ENCODE data around the gene CDAN1. TPM values are rescaled to one million over a fixed set of nuclear protein-coding genes. Genes with fewer than 3 reads are reported as not detected.

Gene CDAN1
- total and polyA plus RNA-seq, 2 of the 8 experiments (the other 6 are each of a cell fraction or from before 2014, with no cell fraction given), result 4.5 to 18.6 TPM

DNA sequence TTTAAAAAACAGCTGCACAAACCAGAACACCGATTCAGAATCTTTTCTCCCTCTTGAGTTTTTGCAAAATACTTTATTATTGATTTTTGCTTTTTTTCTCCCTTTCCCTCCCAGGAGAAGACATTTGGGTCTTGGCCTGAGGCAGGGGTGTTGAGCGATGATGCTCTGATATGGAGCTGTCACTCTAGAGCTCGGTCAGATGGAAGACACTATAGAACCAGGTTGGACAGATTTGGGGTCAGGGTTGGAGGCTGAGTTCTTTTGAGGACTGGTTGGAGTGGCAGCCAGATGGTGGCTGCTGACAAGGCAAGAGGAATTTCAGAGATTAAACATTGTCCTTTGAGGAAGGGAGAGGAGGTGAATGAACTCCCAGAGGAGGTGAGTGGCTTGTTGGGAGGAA lies 16.9 kb downstream of the CDAN1 start:
- Histone ChIP-seq H3K79me2 (ENCODE audit: control insufficient read depth in 1 of 2, insufficient read depth in 2 of 2, low read length in 2 of 2) (no peaks in the 10 kb centered on the region), H3K4me3 (ENCODE audit: extremely low read depth in 1 of 4, insufficient read depth in 2 of 4, low read depth in 3 of 4, low read length in 4 of 4) (no peak overlapping the region), H2BK15ac (ENCODE audit: low read length) (no peak overlapping the region), H3K79me1 (ENCODE audit: low read depth, low read length) (no peaks in the 10 kb centered on the region), H3K9me3 (ENCODE audit: insufficient read depth in 2 of 2, low read depth in 1 of 2, low read length in 1 of 2) (no peaks in the 10 kb centered on the region), H3K56ac (replicated peaks; ENCODE audit: insufficient read length, low read depth, low read length) (no peak overlapping the region), H2BK12ac (ENCODE audit: low read depth, low read length) (no peak overlapping the region), H3K27me3 (replicated peaks in 1 of 4; ENCODE audit: control insufficient read depth in 3 of 4, extremely low read depth in 1 of 4, insufficient read depth in 3 of 4, low read length in 3 of 4) (no peaks in the 10 kb centered on the region), H3K36me3 (ENCODE audit: control insufficient read depth in 2 of 4, insufficient read depth in 4 of 4, low read length in 3 of 4) (peaks cover 5 to 31% (median 16%) of the 10 kb centered on the region in 4 experiments), H3K14ac (ENCODE audit: insufficient read length) (no peak overlapping the region), H2AFZ (ENCODE audit: low read length) (no peak overlapping the region), H4K91ac (replicated peaks; ENCODE audit: insufficient read length, low read length) (no peak overlapping the region), H4K5ac (ENCODE audit: insufficient read length, low read depth, low read length) (no peak overlapping the region), H2BK20ac (ENCODE audit: low read length) (no peak overlapping the region), H3K4me2 (ENCODE audit: insufficient read depth in 1 of 2, low read depth in 2 of 2, low read length in 2 of 2) (no peak overlapping the region), H3K4me1 (replicated peaks in 1 of 4; ENCODE audit: control insufficient read depth in 3 of 4, insufficient read depth in 4 of 4, low read length in 3 of 4) (no peaks in the 10 kb centered on the region), H3K9ac (replicated peaks in 1 of 4; ENCODE audit: extremely low read depth in 1 of 4, low read depth in 3 of 4, low read length in 3 of 4) (no peak overlapping the region), H3K23ac (ENCODE audit: insufficient read length) (no peak overlapping the region), H3K18ac (ENCODE audit: extremely low read depth, low read length) (no peak overlapping the region), H3K23me2 (ENCODE audit: low read depth, low read length) (0 out of 2 replicates have a peak, but pooled peaks cover 1% of the 10 kb centered on the region), H2AK5ac (ENCODE audit: low read depth, low read length) (no peak overlapping the region), H2BK5ac (ENCODE audit: low read depth, low read length) (no peak overlapping the region; the same call in 1 of the 2 replicates), H4K8ac (ENCODE audit: extremely low read depth, insufficient read depth, low read length) (no peak overlapping the region), H2BK120ac (replicated peaks; ENCODE audit: low read depth, low read length) (no peak overlapping the region), H3K27ac (ENCODE audit: low read depth, low read length) (no peak overlapping the region), H4K20me1 (replicated peaks in 1 of 2; ENCODE audit: control insufficient read depth in 1 of 2, insufficient read depth in 2 of 2, low read length in 2 of 2) (peaks cover 2% of the 10 kb centered on the region in 2 experiments), H3K4ac (replicated peaks; ENCODE audit: insufficient read length, low read depth, low read length) (no peak overlapping the region)
- TF ChIP-seq TCF12 (IDR thresholded peaks at IDR 0.05; ENCODE audit: low read depth, low read length) (no peak), GABPA (IDR thresholded peaks at IDR 0.05; ENCODE audit: borderline replicate concordance, insufficient read depth, low read length) (no peak), NANOG (IDR thresholded peaks at IDR 0.05; ENCODE audit: insufficient read depth, low read depth, low read length, poor library complexity, severe bottlenecking) (no peak), GTF2F1 (IDR thresholded peaks at IDR 0.05; ENCODE audit: borderline replicate concordance, low read depth, low read length) (no peak)
- TF ChIP-seq, protein P1, sequence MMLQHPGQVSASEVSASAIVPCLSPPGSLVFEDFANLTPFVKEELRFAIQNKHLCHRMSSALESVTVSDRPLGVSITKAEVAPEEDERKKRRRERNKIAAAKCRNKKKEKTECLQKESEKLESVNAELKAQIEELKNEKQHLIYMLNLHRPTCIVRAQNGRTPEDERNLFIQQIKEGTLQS (IDR thresholded peaks at IDR 0.05; ENCODE audit: insufficient read depth, low read depth, low read length), result no peak
- 90% methylated on average over 3 of the region's 3 CpGs; no CpG with 5 or more reads in 1 of the 2 experiments for WGBS, 2 experiments (ENCODE audit: extremely low coverage in 1 of 2, insufficient coverage in 1 of 2, insufficient read length in 1 of 2, insufficient replicate concordance in 2 of 2, low coverage in 1 of 2, low lambda C conversion rate in 2 of 2, missing lambda C conversion rate in 1 of 2)
- DNase-seq (ENCODE audit: low read depth in 1 of 2, low spot score in 2 of 2), result no peak
- POLR2A ChIA-PET (ENCODE audit: partially characterized antibody), result interaction anchor here (1.1 to 5.5 kb wide), 2 partner anchors 8 to 12 kb away, joined by 3 to 27 read pairs; no protein-coding TSS in a partner anchor
- no peak for FAIRE-seq
- CTCF ChIA-PET (ENCODE audit: partially characterized antibody), result interaction anchor here (1.1 to 5.5 kb wide), 3 partner anchors 16 to 207 kb away, joined by 3 to 31 read pairs (median 5); no protein-coding TSS in a partner anchor
